Peyer's patch (tissue), 4 donors: ENCODE data around the gene FSTL5. TPM values are rescaled to one million over a fixed set of nuclear protein-coding genes. Genes with fewer than 3 reads are reported as not detected.

Experiments used
- DNase-seq, 3 donors: peaks; one replicate each; pipeline ENCODE4 v3.0.0-alpha.2; 2017 to 2019
- H3K27ac ChIP-seq, 4 donors: fragments of 200-600 bp; sonication (generic); one replicate each; pipeline ENCODE4 v1.5.1; 2016 to 2019
- H3K27me3 ChIP-seq, 2 donors: fragments of 200-600 bp; sonication (generic); one replicate each; pipeline ENCODE4 v1.5.1; 2019
- H3K36me3 ChIP-seq, 3 donors: fragments of 200-600 bp; sonication (generic); one replicate each; pipeline ENCODE4 v1.5.1; 2016 to 2019
- H3K4me1 ChIP-seq, 4 donors: fragments of 200-600 bp; sonication (generic); one replicate each; pipeline ENCODE4 v1.5.1; 2016 to 2019
- H3K4me3 ChIP-seq, 4 donors: fragments of 200-600 bp; sonication (generic); 1 replicate in 3 of 4; 2 replicates in 1 of 4; pipeline ENCODE4 v1.5.1; 2016 to 2019; ENCODE audit warnings: mild to moderate bottlenecking in 1 of 4
- H3K9me3 ChIP-seq, 4 donors: fragments of 200-600 bp; sonication (generic); one replicate each; pipeline ENCODE4 v1.5.1; 2016 to 2019; ENCODE audit warnings: mild to moderate bottlenecking in 1 of 4
- CTCF ChIP-seq, 6 experiments: fragments of 450-650 bp in 4 of 6; fragments of 200-600 bp in 2 of 6; sonication (generic) in 1 of 6; IDR thresholded peaks; one replicate each; pipeline ENCODE4 v1.5.1; 2017 to 2019; ENCODE audit warnings: antibody characterized with exemption in 6 of 6, mild to moderate bottlenecking in 3 of 6, moderate library complexity in 1 of 6
- POLR2A ChIP-seq, 2 donors: fragments of 450-650 bp; IDR thresholded peaks; one replicate each; pipeline ENCODE4 v1.5.1; 2017; ENCODE audit warnings: antibody characterized with exemption in 2 of 2, mild to moderate bottlenecking in 2 of 2, moderate library complexity in 2 of 2
- total RNA-seq, 4 donors: library from RNA; depleted of rRNA; stranded (reverse); fragments of >200 nt; gene quantifications; one replicate each; pipeline ENCODE4 v1.1.0, GENCODE V29; 2016

Gene FSTL5
- total RNA-seq, 4 donors from 2014 or later: 1.7 TPM; not detected in 3

DNA sequence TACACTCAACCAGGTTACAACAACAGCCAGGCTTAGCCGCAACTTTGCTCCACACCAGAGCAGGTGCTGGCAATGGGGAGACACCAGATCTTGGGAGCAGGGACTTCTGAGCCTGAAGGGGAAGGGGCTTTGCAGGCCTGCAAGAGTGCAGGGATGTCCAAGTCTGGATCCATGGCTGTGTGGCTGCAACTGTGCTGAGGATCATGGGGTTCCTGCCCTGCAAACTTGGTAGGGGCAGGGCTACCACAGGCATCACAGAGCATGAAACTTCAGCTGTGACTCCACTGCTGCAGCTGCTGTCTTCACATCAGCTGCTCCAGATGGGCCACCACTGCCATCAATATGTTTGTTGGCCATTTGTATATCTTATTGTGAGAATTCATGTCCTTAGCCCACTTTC lies 340.4 kb downstream of the FSTL5 start:
- H3K4me3 ChIP-seq: no peak overlapping the region
- H3K9me3 ChIP-seq: no peaks in the 10 kb centered on the region
- no peaks in the 10 kb centered on the region for H3K27me3 ChIP-seq
- no peak for DNase-seq
- H3K27ac ChIP-seq: no peak overlapping the region
- no peaks in the 10 kb centered on the region for H3K4me1 ChIP-seq
- TF ChIP-seq CTCF (IDR thresholded peaks at IDR 0.05): no peak
- no peak for TF ChIP-seq POLR2A (IDR thresholded peaks at IDR 0.05)
- H3K36me3 ChIP-seq: no peaks in the 10 kb centered on the region

- Histone ChIP-seq H3K4me3 (no peak overlapping the region), H3K27ac (no peak overlapping the region), H3K4me1 (no peaks in the 10 kb centered on the region), H3K27me3 (no peaks in the 10 kb centered on the region), H3K36me3 (no peaks in the 10 kb centered on the region), H3K9me3 (no peaks in the 10 kb centered on the region)
- TF ChIP-seq CTCF (IDR thresholded peaks at IDR 0.05): no peak
- no peak for TF ChIP-seq POLR2A (IDR thresholded peaks at IDR 0.05)
- DNase-seq: no peak
Observed at GRCh38 chr4:161822174-161822573, 341.6 kb downstream of the FSTL5 start.

DNA sequence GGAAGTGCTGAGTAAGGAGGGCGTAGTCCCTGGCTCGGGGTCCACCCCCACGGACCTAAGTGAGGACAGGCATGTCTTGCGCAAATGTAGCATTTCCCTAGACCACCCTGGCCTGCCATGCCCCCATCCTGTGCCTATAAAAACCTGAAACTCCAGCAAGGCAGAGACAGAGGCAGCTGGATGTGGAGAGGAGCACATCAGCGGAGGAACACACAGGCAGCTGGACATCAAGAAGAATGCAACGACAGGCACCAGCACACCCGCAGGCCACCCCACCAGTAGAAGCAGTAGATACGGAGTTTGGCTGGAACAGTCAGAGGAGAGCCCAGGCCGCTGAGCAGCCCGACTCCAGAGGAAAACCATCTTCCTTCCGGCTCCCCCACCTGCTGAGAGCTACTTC lies 345.9 kb downstream of the FSTL5 start:
- Histone ChIP-seq H3K27ac (no peak overlapping the region), H3K27me3 (no peaks in the 10 kb centered on the region), H3K4me3 (no peak overlapping the region), H3K4me1 (no peaks in the 10 kb centered on the region), H3K36me3 (no peaks in the 10 kb centered on the region), H3K9me3 (no peaks in the 10 kb centered on the region)
- DNase-seq: no peak
- TF ChIP-seq POLR2A (IDR thresholded peaks at IDR 0.05) (no peak), CTCF (IDR thresholded peaks at IDR 0.05) (no peak)

- Histone ChIP-seq H3K9me3 (no peaks in the 10 kb centered on the region), H3K36me3 (no peaks in the 10 kb centered on the region), H3K27ac (no peak overlapping the region), H3K27me3 (no peaks in the 10 kb centered on the region), H3K4me1 (no peaks in the 10 kb centered on the region), H3K4me3 (no peak overlapping the region)
- TF ChIP-seq CTCF (IDR thresholded peaks at IDR 0.05): no peak
- TF ChIP-seq POLR2A (IDR thresholded peaks at IDR 0.05): no peak
- no peak for DNase-seq
Observed at GRCh38 chr4:161816958-161817357, 346.8 kb downstream of the FSTL5 start.

GRCh38 chr4:161815841-161816240 lies 348.0 kb downstream of the FSTL5 start:
- Histone ChIP-seq H3K9me3 (no peaks in the 10 kb centered on the region), H3K36me3 (no peaks in the 10 kb centered on the region), H3K4me3 (no peak overlapping the region), H3K27ac (no peak overlapping the region), H3K4me1 (no peaks in the 10 kb centered on the region), H3K27me3 (no peaks in the 10 kb centered on the region)
- DNase-seq: no peak
- TF ChIP-seq CTCF (IDR thresholded peaks at IDR 0.05): no peak
- no peak for TF ChIP-seq POLR2A (IDR thresholded peaks at IDR 0.05)

GRCh38 chr4:161813889-161814288 lies 349.9 kb downstream of the FSTL5 start:
- no peak overlapping the region for H3K4me3 ChIP-seq
- H3K9me3 ChIP-seq: no peaks in the 10 kb centered on the region
- H3K4me1 ChIP-seq: no peaks in the 10 kb centered on the region
- H3K27ac ChIP-seq: no peak overlapping the region
- no peak for DNase-seq
- H3K27me3 ChIP-seq: no peaks in the 10 kb centered on the region
- H3K36me3 ChIP-seq: no peaks in the 10 kb centered on the region
- no peak for TF ChIP-seq POLR2A (IDR thresholded peaks at IDR 0.05)
- no peak for TF ChIP-seq CTCF (IDR thresholded peaks at IDR 0.05)
